GM19438 (cell line): ENCODE measurements around the gene ENDOV.

Experiments used
- ATAC-seq: cut with Tn5 transposase; IDR thresholded peaks from one replicate; pipeline ENCODE4 v1.9.1; 2021; ENCODE audit warnings: low read depth; ENCODE audit not compliant: unreplicated experiment

ENDOV gene

GRCh38 chr17:80413771-80414507, 1.0 kb upstream of the ENDOV start:
- ATAC-seq, result no peak

- ATAC-seq, result no peak
Measured at GRCh38 chr17:80414508-80414802, 512 bp upstream of the ENDOV start.

DNA sequence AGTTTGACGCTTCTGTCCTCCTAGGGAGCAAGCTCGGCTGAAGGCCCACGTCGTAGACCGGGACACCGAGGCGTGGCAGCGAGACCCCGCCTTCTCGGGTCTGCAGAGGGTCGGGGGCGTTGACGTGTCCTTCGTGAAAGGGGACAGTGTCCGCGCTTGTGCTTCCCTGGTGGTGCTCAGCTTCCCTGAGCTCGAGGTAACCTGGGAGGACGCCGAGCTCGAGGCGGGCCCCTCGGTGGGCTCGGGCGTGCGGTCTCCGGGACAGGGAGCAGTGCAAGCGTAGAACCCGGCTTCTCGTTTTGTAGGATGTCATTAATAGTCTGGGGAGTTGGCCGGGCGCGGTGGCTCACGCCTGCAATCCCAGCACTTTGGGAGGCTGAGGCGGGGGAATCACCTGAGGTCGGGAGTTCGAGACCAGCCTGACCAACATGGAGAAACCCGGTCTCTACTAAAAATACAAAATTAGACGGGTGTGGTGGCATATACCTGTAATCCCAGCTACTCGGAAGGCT, 715 bp downstream of the ENDOV start:
- ATAC-seq, result peak; percentile 23

DNA sequence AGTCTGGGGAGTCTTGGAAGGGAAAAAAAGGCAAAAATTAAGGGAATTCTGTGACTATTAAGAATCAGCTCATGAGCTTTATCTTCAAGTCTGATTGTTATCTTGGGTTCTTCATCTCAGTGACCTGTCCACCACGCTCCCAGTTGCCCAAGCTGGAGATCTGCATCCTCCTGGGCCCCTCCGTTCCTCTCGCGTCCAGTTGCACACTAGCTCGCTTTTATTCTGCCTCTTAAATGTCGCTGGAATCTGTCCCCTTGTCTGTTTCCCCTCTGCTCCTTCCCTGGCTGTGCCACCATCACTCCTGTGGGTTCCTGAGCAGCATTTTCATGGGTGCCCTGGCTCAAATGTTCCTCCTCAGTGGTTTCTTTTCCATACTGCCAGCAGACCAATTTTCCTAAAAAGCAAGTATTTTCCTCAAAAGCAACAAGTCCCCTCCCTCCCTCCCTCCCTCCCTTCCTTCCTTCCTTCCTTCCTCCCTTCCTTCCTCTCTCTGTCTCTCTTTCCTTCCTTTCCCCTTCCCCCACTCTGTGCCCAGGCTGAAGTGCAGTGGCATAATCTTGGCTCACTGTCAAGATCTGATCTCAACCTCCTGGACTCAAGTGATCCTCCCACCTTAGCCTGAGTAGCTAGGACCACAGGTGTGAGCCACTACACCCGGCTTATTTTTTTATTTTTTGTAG, 1.4 kb downstream of the ENDOV start:
- no peak for ATAC-seq

GRCh38 chr17:80416940-80417293, 1.9 kb downstream of the ENDOV start:
- no peak for ATAC-seq

GRCh38 chr17:80418589-80418988, 3.6 kb downstream of the ENDOV start:
- no peak for ATAC-seq

- no peak for ATAC-seq
Measured at GRCh38 chr17:80419255-80419654, 4.3 kb downstream of the ENDOV start.

GRCh38 chr17:80421381-80422090, 6.6 kb downstream of the ENDOV start:
- ATAC-seq, result no peak

- no peak for ATAC-seq
Measured at GRCh38 chr17:80422276-80422675, 7.3 kb downstream of the ENDOV start.

GRCh38 chr17:80422981-80423380, 8.0 kb downstream of the ENDOV start:
- no peak for ATAC-seq

GRCh38 chr17:80423536-80424225, 8.7 kb downstream of the ENDOV start:
- no peak for ATAC-seq

GRCh38 chr17:80424261-80424660, 9.3 kb downstream of the ENDOV start:
- ATAC-seq, result no peak

DNA sequence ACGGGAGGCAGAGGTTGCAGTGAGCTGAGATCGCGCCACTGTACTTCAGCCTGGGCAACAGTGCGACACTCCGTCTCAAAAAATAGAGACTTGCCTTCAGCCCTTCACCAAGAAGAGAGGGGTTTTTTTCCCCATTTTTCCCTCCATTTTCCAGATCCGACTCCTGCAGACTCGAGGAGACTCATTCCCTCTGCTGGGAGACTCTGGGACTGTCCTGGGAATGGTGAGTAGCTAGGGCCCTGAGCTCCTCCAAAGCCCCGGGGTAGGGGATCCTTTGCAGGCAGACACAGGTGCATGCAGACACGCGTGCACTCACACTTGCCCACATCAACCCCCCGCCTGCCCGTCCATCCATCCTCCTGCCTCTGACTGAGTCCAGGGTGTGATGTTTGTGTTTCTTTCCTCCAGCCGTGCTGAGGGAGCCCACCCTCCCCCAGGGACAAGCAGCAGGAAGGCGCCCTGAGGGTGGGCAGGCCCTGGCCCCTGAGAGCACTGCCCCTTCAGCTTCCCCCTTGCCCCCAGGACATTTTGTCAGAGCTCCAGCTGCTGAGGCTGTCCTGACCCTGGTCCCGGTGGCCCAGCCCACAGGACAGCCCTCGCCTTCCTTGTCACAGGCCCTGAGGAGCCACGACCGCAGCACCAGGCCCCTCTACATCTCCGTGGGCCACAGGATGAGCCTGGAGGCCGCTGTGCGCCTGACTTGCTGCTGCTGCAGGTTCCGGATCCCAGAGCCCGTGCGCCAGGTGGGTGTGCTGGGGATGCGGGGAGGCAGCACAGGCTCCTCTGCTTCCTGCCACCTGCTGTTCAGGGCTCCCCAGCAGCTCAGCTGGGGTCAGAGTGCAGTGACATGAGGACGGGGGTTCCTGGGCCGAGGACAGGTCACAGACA, 10.2 kb downstream of the ENDOV start:
- ATAC-seq, result no peak

- no peak for ATAC-seq
Measured at GRCh38 chr17:80425835-80426426, 11.0 kb downstream of the ENDOV start.

- ATAC-seq, result no peak
Measured at GRCh38 chr17:80426671-80427326, 11.8 kb downstream of the ENDOV start.

DNA sequence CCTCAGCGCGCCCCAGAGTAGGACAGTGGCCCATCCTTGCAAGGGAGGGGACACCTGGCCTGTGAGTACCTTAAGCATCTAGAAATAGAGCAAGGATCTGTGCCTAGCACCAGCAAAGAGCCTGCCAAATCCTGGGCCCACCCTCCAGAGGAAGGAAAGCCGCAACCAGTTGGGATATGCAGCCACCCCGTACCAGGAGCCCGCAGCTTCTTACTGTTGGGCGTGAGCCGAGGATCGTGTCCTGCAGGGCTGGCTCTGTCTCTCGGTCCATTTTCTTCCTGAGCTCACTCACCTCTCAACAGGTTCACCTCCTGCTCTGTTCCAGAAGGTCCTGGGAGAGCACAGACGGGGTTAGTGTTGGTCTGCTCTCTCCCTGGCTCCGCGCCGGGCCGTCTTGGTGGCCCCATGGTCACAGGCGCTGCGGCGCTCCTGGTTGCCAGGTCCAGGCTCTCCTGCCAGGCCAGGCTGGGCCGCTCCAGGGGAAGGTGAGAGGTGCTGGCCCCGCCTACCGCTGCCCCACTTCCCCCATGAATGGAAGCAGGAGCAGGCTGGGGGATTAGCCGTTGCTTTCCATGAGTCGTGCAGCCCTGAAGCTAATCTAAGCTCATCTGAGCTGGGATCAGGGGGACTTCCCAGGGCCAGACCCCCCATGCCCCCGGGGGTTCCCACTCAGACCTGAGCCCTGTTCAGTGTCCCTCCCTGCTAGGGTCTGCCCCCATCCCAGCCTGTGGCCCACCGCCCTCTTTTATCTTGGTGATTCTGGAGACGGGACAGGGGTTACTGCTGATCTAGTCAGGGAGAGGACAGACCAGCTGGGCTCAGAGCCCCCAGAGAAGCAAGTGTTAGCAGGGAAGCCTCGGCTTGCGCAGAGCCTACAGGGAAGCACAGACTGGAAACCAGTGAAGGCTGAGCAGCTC, 12.7 kb downstream of the ENDOV start:
- no peak for ATAC-seq

GRCh38 chr17:80428363-80428762, 13.4 kb downstream of the ENDOV start:
- no peak for ATAC-seq

GRCh38 chr17:80428796-80429195, 13.8 kb downstream of the ENDOV start:
- ATAC-seq, result no peak
